BJ (cell line): ENCODE results near the gene CELA2A. TPM values are rescaled to one million over a fixed set of nuclear protein-coding genes. Genes with fewer than 3 reads are reported as not detected.
"Not testable (repeated sequence)": the region's sequence is repeated elsewhere in the genome, so short reads cannot be mapped to it uniquely, and the experiment has no call there.

Experiments used
- CTCF ChIA-PET: fragments of 350-600 bp; formaldehyde crosslinking; extraction: SDS; loops from one replicate; lab custom pipeline; 2021; ENCODE audit warnings: antibody characterized with exemption, inconsistent platforms; lab: Yijun Ruan, JAX
- POLR2A ChIA-PET: fragments of 300-600 bp; sonication (Branson Sonifier 250); formaldehyde crosslinking; extraction: SDS; loops from one replicate; lab custom pipeline; 2021; ENCODE audit warnings: antibody characterized with exemption; lab: Charles Lee
- DNase-seq: peaks from one replicate; pipeline ENCODE4 v3.0.0-alpha.2; 2011; ENCODE audit warnings: low read depth
- H3K27me3 ChIP-seq: 2 replicates; pipeline ENCODE4 v1.6.0; 2011; ENCODE audit warnings: low read length; ENCODE audit not compliant: control insufficient read depth, insufficient read depth
- H3K36me3 ChIP-seq: 2 replicates; pipeline ENCODE4 v1.5.1; 2011; ENCODE audit warnings: low read length; ENCODE audit not compliant: control insufficient read depth, insufficient read depth
- H3K4me3 ChIP-seq: 2 replicates; pipeline ENCODE4 v1.5.1; 2011; ENCODE audit warnings: low read depth, mild to moderate bottlenecking, control low read depth, low read length
- CTCF ChIP-seq: IDR thresholded peaks from 2 replicates; pipeline ENCODE4 v1.5.1; 2011; ENCODE audit warnings: low read depth, mild to moderate bottlenecking, control low read depth, inconsistent platforms, low read length, moderate library complexity; ENCODE audit not compliant: insufficient read depth
- polyA plus RNA-seq: library from polyadenylated mRNA; depleted of rRNA; stranded (reverse); fragments of >200 nt; gene quantifications from 2 replicates; pipeline ENCODE4 v1.2.3, GENCODE V29; 2011

Gene CELA2A
- polyA plus RNA-seq, 1 experiment: not detected

GRCh38 chr1:15510611-15511405 lies 54.3 kb downstream of the CELA2A start:
- POLR2A ChIA-PET: no interaction called here
- CTCF ChIA-PET: no interaction called here
- Histone ChIP-seq H3K4me3 (no peak overlapping the region), H3K36me3 (peaks cover 2% of the 10 kb centered on the region), H3K27me3 (no peaks in the 10 kb centered on the region)
- DNase-seq: no peak
- no peak for TF ChIP-seq CTCF

DNA sequence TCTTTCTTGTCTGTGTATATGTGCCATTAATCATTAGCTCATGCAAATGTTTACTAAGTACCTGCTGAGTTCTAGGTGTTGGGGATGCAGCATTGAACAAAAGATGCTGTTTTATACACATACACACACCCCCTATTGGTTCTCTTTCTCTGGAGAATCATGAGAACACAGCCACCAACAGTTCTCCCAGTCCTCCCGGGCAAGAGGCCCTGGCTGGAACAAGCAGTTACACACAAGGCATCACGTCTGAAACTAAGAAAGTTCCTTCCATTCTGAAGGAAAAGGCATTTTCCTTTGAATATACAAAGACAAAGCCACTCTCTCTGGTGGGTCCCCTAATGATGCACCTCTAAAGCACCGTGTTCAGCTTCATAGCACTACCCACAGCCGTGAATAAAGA lies 56.7 kb downstream of the CELA2A start:
- H3K4me3 ChIP-seq: no peak overlapping the region
- no peak for TF ChIP-seq CTCF
- ChIA-PET POLR2A (no interaction called here), CTCF (no interaction called here)
- H3K36me3 ChIP-seq: peaks cover 2% of the 10 kb centered on the region; the same call in 1 of the 2 replicates
- DNase-seq: no peak
- no peaks in the 10 kb centered on the region for H3K27me3 ChIP-seq

- Histone ChIP-seq H3K36me3 (peaks cover 2% of the 10 kb centered on the region; the same call in 1 of the 2 replicates), H3K27me3 (no peaks in the 10 kb centered on the region), H3K4me3 (no peak overlapping the region)
- POLR2A ChIA-PET: no interaction called here
- DNase-seq: no peak
- TF ChIP-seq CTCF: no peak
- CTCF ChIA-PET: interaction anchor here (0.6 kb wide), 1 partner anchor 242 kb away, joined by 3 read pairs; no protein-coding TSS in a partner anchor
Observed at GRCh38 chr1:15513919-15514318, 57.4 kb downstream of the CELA2A start.

DNA sequence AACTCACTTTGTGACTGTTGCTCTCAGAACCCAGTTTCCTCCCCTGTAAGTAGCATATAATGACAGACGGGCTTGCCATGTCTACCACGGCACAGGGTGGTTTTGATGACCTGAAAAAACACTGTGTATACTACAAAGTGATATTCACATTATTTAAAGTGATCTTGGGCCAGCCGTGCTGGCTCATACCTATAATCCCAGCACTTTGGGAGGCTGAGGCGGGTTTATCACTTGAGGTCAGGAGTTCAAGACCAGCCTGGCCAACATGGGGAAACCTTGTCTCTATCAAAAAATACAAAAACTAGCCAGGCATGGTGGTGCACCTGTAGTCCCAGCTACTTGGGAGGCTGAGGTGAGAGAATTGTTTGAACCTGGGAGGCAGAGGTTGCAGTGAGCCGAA lies 58.0 kb downstream of the CELA2A start:
- H3K27me3 ChIP-seq, H3K4me3 ChIP-seq, H3K36me3 ChIP-seq, POLR2A ChIA-PET, DNase-seq: not testable (repeated sequence)
- CTCF ChIA-PET: interaction anchor here (0.6 kb wide), 1 partner anchor 243 kb away, joined by 3 read pairs; no protein-coding TSS in a partner anchor

GRCh38 chr1:15515022-15515663 lies 58.6 kb downstream of the CELA2A start:
- POLR2A ChIA-PET: interaction anchor here (0.6 kb wide), 1 partner anchor 1757 kb away, joined by 3 read pairs; no protein-coding TSS in a partner anchor
- CTCF ChIA-PET: no interaction called here
- no peak for TF ChIP-seq CTCF
- peaks cover 2% of the 10 kb centered on the region; the same call in 1 of the 2 replicates for H3K36me3 ChIP-seq
- no peak overlapping the region for H3K4me3 ChIP-seq
- DNase-seq: no peak
- no peaks in the 10 kb centered on the region for H3K27me3 ChIP-seq
